Smooth muscle cell of trachea (primary cell): ENCODE measurements around the gene RBFOX1. TPM values are rescaled to one million over a fixed set of nuclear protein-coding genes. Genes with fewer than 3 reads are reported as not detected.

Experiments used
- total RNA-seq: library from RNA; depleted of rRNA; stranded (reverse); fragments of >200 nt; gene quantifications from 2 replicates; pipeline ENCODE4 v1.2.1, GENCODE V29; 2014

The RBFOX1 gene
- total RNA-seq: not detected in 2 replicates

DNA sequence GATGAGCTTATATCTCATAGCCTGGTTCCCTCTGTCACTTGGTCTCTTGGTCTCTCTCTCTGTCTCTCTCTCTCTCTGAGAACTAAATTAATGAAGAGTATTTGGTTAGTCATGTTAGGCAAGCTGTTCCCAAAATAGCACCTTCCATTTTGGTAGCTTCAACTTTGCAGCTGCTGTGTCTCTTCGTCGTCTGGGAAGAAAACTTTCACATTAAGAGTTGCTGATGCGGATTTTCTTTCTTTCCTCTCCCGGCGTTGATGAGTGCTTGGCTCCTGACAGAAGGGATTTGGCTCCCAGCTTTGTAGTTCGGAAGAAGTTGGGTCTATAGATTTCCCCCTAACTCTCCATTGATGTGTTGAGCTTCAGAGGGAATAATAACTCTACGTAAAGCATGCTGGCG lies at the start of gene RBFOX1:
Gene RBFOX1, plus strand, starts transcription at position 235 of the 400 bp plus-strand sequence.

